Middle frontal gyrus (tissue), 1 donor: ENCODE measurements around the gene PFKFB3.
A peak's percentile ranks its signal among the peaks of the same experiment; 100 is the strongest.
"Not testable (repeated sequence)": the region's sequence is repeated elsewhere in the genome, so short reads cannot be mapped to it uniquely, and the experiment has no call there.

ENCODE experiments used
- DNase-seq: peaks from one replicate; pipeline ENCODE4 v3.0.0-alpha.2; 2015; ENCODE audit warnings: low spot score; ENCODE audit errors: extremely low spot score

The PFKFB3 gene

DNA sequence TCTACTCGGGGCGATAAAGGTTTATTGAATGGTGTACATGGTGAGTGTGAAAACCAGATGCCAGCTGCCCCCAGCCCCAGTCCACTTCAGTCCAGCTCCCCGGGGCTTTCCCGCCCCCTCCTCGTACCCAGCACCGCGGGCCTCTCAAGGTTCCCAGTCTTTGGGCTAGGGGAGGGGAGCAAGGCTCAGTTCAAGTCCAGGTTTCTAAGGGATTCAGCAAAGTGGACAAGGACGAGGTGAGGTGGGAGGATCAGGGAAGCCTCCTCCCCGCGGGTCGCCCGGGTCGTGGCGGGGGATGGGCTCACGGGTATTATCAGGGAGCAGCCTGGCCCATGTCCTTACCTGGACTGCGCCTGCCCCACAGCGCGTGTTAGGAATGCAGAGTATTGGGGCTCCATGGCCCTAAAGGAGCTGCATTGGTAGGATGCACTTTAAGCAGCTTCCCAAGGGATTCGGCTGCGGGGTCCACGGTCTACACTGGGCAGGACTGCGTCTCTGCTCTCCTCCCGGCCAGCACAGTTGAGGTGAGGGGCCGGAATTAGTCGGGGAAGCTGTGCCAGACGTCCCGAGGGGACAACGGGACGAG is 541 bp upstream of the PFKFB3 start:
- DNase-seq: no peak

DNA sequence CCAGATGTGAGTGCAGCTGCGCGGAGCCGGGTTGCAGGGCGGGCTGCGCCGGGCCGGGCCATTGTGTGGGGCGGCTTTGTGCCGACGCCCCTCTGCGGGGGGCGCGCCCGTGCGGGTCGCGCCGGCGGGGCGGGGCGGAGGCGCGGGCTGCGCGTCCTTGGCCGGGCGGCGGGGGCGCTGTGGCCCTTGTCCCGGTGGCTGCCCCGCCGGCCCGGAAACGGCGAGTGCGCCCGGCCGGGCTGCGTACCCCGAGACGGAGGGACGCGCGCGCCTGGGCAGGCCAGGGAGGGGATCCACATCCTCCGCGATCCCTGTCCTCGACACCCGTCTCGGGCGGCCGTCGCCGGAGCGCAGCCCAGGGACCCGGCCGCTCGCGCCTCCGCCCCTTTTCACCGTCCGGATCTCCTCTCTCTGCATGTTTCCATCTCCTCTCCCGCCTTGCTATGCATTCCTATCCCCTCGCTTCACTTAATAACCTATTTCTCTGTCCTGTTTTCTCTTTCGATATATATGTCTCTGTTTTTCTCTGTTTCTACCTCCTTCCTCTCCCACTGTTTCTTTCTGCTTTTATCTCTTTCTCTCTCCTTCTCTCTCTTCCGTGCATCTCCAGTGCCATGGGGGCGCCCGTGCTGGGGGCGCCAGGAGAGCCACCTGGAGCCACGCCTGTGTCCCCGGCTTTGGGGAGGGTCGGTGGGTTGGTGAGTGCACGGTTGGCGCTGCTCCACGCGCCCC is 765 bp downstream of the PFKFB3 start:
- no peak for DNase-seq

DNA sequence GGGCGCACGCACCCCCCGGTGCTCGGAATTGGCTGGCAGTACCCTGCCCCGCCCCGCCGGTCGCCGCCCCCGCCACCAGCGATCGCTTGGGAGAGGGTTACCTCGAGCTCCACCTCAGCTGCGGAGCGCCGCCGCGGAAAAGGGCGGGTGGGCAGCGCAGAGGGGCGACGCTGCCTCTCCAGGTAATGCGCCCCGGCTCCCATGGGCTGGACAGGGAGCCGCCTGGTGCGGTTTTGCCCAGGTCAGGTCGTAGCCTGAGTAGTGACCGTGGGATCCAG is 1.3 kb downstream of the PFKFB3 start:
- DNase-seq: no peak

DNA sequence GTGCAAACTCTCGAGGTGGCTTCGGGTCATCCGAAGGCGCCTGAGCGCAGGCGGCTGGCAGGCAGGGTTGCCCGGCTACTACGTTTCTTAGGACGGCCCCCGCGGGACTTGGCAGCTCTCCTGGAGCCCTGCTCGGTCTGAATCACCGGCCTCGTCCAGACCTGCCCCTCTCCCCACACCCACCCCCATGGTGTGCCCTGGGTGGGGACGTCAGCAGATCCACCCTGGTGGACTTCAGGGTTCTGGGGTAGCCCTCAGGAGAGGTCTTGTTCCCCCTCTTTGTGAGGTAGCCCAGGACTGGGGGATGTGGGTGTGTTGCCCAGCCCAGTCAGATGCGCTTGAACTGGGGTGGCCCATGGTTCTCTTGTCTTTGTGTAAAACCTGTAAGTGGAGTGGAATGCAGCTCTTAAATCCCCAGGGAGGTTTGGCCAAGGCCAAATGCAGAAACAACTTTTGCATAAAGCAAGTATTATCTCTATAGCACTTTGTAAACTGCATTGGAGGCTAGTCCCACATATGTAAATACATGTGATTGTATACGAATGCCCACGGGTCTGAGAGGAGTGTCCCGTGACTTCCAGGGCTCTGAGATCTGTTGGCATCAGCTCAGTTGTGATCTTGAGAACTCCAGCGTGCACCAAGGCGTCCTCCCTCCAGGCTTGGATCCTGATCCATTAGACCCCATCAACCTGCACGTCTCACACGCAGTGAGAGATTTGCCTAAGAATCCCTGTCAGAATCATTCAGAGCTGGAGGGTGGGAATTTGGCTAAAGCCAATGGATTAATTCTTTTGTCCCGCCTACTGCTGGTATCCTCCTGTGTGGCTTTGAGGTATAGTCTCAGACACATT is 1.8 kb downstream of the PFKFB3 start:
- DNase-seq: no peak

DNA sequence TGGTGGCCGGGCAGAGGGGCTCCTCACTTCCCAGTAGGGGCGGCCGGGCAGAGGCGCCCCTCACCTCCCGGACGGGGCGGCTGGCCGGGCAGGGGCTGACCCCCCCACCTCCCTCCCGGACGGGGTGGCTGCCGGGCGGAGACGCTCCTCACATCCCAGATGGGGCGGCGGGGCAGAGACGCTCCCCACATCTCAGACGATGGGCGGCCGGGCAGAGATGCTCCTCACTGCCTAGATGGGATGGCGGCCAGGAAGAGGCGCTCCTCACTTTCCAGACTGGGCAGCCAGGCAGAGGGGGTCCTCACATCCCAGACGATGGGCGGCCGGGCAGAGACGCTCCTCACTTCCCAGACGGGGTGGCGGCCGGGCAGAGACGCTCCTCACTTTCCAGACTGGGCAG is 3.8 kb downstream of the PFKFB3 start:
- DNase-seq: not testable (repeated sequence)

DNA sequence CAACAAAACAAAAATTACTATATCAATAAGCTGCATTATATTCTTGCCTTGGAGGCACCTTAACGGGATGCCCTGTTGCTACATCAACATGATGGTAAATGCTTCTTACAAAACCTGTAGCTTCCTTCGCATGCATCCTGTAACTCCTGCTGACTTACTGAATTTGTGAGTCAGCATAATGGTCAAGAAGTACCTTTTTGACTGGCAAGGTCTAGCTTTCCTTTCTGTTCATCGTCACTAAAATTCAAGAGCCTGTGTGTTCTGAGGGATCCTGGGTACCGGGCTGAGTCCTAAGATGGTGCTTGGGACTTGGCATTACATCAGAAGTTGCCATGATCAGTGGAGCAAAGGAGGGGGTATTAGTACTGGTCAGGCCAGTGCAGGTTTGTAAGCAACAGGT is 4.9 kb downstream of the PFKFB3 start:
- DNase-seq: no peak

DNA sequence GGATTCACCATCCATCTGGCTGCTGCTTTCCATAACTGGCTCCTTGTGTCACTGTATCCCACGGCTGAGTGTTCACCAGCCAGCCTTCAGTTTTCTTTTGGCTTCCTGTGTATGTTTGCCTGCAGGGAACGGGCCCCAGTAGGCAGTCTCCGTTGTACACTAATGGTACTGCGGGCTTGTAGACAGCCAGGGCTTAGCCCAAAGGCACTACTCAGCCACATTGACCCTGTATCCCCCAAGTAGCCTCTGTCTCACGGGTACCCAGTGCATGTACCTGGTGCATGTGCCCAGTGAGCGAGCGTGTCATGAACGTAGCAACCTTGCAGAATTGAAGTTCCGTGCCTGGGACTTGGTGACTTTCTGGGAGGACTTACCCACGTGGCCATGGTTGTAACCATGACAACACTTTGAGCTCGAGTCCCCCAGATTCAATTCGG is 6.1 kb downstream of the PFKFB3 start:
- no peak for DNase-seq

DNA sequence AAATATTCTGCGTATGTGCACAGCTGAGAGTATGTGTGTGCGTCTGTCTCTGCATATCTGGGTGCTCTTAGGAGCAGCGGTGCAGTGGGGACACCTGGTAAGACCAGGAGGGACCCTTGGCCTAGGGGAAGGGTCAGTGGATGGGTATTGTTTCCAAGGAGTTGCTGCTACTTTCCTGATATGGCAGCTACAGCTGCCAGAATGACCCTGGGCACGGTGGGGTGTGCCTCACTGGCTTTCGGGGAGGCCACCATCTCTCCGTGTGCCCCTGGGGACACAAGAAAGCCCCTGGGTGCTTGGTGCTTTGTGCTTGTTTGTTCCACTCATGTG is 8.6 kb downstream of the PFKFB3 start:
- DNase-seq: no peak

DNA sequence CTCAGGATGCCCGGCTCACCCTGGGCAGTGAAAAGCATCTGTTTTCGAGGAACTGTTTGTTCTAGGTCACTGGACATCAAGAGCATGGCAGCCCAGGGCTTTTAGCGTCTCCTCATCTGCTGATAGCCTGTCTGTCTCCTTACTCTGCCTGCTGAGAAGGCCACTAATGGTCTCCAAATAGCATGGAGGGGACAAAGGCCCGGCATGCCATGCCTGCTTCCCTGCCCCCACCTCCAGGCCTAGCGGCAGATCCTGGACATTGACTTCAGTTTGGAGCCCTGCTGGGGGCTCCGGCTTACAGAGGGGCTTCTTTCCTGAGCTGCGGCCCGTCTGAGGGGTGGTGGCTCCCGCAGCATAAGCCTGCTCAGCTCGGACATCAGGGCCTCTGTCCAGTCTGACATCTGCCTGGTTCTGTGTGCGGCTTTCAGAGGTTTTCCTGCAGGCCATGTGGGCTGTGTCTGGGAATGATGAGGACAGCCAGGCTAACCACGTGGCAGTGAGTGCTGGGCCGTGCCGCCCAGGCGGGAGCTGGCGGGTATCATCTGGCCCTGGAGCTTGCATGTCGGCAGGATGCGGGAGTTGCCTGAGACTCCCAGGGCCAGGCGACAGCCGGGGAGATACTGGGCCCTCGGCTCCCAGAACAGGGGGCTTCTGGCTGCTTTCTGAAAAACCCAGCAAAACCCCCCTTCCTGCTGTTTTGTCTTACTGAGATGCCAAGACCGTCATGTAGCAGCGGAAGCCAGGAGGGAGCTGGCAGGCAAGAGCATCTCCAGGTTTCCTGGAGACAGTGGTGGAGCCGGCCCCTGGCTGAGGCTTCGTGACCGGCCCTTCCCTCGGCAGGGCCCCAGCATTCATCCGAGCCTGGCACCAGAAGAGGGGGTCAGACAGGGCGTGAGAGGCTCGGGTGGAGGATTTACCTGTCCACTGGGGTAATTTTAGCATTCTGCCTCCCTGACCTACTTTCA is 9.2 kb downstream of the PFKFB3 start:
- peak; percentile 49 for DNase-seq

DNA sequence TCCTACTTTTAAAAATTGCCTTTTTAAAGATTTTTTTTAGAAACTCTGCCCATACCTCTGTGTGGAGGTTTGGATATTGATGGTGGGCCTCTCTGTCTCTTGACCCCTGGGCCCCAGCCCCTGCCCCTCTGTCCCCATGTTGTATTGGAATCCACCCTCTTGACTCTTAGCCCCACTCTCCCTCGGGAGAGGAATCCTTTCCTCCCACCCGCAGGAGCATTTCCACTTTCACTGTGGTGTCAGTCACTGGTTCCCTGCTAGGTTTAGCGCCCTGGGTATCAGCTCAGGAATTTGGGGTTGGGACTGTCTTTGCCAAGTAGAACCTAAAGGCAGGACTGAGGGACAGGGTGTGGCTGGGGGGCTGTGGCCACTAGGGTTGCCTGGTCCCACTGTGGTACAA is 10.1 kb downstream of the PFKFB3 start:
- no peak for DNase-seq

DNA sequence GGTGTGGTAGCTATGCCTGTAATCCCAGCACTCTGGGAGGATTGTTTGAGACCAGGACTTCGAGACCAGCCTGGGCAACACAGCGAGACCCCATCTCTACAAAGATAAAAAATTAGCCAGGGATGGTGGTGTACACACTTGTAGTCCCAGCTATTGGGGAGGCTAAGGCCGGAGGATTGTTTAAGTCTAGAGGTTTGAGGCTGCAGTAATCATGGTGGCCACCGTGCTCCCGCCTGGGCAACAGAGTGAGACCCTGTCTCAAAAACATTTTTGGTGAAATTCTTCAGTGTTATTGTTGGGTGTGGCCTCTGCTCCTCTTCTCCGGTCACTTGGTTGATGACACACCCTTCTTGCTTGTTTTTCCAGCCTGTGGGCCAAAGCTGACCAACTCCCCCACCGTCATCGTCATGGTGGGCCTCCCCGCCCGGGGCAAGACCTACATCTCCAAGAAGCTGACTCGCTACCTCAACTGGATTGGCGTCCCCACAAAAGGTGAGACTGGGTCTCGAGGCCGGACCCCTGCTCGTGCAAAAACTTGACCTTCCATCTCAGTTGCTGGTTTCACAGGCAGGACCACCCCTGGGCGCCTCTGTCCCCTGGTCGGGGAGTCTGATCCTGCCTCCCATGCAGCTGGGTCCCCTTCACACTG is 10.6 kb downstream of the PFKFB3 start:
- DNase-seq: no peak

DNA sequence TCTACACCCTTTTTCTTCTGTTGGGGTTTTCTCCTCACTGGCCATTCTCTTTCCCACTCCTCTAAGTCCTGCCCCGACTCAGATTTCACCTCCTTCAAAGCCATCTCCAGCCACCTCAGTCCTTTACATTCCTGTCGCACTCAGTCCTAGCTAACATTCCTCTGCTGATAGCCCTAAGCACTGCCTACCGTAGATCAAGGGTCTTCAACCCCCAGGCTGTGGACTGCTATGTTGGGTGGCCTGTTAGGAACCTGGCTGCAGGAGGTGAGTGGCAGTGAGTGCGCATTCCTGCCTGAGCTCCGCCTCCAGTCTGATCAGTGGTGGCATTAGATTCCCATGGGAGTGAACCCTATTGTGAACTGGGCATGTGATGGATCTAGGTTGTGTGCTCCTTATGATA is 11.2 kb downstream of the PFKFB3 start:
- DNase-seq: no peak

DNA sequence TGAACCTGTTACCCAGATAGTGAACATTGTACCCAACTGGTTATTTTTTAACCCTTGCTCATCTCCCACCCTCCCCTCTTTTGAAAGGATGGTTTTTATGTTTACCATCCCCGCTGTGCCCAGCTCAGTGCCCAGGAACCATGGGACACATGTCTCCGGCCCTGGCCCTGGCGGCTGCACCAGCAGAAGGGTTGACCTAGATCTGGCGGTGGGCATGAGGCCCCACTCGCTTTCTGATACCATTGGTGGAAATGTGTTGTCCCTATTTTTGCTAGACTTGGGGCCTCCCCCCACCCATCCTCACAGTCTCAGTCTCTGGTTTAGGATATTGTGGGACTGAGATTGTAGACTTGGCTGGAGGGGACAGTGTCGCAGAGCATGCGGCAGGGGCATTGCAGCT is 11.9 kb downstream of the PFKFB3 start:
- DNase-seq: no peak

DNA sequence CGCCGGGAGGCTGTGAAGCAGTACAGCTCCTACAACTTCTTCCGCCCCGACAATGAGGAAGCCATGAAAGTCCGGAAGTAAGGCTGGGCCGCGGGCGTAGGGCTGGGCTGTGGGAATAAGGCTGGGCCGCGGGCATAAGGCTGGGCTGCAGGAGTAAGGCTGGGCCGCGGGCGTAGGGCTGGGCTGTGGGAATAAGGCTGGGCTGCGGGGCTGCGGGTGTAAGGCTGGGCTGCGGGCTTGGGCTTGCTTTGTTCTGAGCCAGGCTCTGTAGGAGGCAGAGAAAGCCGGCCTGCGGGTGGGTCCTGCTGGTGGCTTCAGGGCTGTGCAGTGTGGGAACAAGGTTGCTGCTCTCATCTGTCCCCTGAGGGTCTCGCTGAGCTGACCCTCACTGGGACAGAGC is 12.5 kb downstream of the PFKFB3 start:
- no peak for DNase-seq

DNA sequence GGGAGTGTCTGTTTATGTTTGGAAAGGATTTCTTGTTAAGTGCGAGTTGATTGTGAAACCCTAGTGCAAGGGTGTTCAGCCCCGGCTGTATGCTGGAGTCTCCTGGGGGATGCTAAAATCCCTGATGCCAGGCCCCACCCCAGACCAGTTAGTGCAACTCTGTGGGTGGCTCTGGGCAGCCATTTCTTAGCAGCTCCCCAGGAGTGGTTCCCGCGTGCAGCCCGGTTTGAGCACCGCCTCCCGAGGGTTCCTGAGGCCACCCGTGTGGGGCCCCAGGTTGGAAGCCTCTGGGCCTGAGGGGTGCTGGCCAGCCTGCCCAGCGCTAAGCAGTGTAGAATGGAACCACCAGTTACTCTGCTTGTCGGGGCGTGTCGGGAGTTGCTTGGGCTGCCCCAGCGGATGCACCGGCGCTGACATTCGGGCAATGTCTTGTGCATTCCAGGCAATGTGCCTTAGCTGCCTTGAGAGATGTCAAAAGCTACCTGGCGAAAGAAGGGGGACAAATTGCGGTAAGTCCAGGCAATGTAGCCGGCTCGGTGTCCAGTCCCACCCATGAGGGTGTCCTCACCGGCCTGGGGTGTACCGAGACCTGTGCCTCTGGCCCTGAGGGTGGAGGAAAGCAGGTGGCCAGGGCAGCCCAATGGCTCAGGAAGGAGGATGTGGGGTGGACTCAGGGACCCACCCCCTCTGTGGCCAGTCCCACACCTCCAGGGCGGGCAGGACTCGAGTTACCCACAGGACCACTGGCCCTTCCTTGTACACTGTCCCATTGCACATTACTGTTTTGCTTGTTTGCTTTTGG is 13.2 kb downstream of the PFKFB3 start:
- no peak for DNase-seq

DNA sequence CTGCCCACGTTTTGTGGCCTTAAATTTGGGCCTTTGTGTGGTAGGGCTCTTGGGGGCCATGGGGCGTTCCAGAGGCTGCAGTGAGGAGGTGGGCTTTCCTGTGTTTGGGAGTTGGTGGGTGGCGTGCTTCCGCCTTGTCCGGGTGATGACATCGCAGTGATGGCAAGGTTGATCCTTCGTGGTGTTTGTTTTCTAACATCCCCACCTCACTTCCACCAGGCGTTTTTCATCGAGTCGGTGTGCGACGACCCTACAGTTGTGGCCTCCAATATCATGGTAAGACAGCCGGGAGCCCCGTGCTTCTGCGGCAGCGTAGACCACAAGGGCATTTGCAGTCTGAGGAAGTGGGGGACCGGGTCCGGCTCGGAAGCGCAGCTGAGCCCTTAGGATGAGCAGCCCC is 14.2 kb downstream of the PFKFB3 start:
- DNase-seq: no peak

DNA sequence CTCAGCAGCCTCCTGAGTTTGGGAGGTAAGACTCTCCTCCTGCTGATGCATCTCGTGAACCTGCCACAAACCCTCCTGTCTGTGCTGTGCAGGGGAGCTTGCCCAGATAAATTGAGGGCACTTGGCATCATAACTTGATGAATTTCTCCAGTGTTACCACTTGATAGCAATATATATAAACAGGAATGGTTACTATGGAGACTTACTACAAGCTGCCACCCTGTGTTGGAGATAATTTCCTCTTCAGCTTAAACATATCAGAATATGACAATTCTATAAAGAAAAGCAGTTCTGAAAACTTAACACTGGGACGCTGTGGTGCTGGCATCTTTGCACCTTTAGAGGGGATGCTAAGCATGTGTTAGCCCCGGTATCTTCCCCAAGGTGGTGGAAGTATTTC is 14.9 kb downstream of the PFKFB3 start:
- DNase-seq: no peak

DNA sequence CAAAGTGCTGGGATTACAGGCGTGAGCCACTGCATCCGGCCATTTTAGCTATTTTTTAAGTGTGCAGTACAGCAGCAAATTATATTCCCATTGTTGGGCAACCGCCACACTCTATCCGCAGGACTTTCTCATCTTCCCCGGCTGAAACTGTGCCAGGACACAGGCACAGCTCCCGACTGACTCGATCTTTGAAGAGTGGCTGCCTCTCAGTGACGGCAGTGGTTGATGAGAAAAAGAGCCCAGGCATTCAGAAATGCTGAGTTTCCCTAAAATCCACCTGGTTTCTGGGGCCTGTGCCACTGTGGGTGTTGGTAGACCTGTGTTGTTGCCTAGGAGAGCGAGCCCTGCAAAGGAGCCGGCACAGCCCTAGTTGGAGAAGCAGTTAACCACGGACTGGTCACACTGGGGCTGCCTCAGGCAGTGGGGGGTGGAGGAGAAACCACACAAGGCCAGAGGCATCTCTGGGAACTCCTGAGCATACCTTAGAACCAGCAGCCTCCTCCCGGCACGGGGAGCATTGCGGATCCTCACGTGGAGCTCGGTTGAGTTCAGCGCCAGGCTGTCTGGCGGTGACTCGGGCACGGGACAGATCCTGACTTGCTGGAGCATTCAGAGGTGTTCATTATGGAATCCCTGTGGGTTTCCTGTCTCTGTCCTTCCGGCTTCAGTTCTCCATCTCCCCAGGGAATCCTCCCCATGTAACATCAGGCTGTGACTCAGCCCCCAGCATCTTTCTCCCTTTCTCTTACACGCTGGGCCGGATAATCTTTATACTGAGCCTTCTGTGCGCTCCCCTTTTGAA is 16.2 kb downstream of the PFKFB3 start:
- no peak for DNase-seq

DNA sequence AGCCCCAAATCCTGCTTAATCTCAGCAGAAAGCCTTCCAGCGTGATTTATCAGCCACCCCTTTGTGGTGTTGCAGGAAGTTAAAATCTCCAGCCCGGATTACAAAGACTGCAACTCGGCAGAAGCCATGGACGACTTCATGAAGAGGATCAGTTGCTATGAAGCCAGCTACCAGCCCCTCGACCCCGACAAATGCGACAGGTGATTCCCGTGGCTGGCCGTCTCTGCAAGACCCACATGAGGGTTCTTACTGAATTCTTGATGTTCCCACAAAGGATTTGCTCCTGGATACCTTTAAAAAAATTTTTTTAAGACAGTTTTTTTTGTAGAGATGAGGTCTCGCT is 16.7 kb downstream of the PFKFB3 start:
- DNase-seq: no peak
